DND-41 (cell line): ENCODE results near the gene ARHGAP27.
"Not testable (repeated sequence)": the region's sequence is repeated elsewhere in the genome, so short reads cannot be mapped to it uniquely, and the experiment has no call there.

ENCODE experiments used
- ATAC-seq: fragments of 200-7000 bp; cut with Tn5 transposase; 3 replicates; pipeline ENCODE4 v1.9.1; 2021; ENCODE audit warnings: low read depth; ENCODE audit not compliant: insufficient read depth
- DNase-seq: peaks from one replicate; pipeline ENCODE4 v3.0.0-alpha.2; 2020
- H2AFZ ChIP-seq: 2 replicates; pipeline ENCODE4 v1.6.0; 2012; ENCODE audit warnings: low read depth, low read length
- H3K27ac ChIP-seq: 2 replicates; pipeline ENCODE4 v1.5.1; 2012; ENCODE audit warnings: low read length, inconsistent platforms
- H3K27me3 ChIP-seq: fragments of 200-600 bp; sonication (generic); 2 replicates; pipeline ENCODE4 v1.6.0; 2012; ENCODE audit warnings: low read length, mild to moderate bottlenecking, inconsistent platforms; ENCODE audit not compliant: insufficient read depth, poor library complexity
- H3K36me3 ChIP-seq: 2 replicates; pipeline ENCODE4 v1.5.1; 2012; ENCODE audit warnings: low read length, inconsistent platforms; ENCODE audit not compliant: insufficient read depth
- H3K4me1 ChIP-seq: 2 replicates; pipeline ENCODE4 v1.5.1; 2012; ENCODE audit warnings: mild to moderate bottlenecking, low read length; ENCODE audit not compliant: insufficient read depth
- H3K4me2 ChIP-seq: 2 replicates; pipeline ENCODE4 v1.6.0; 2012; ENCODE audit warnings: mild to moderate bottlenecking, moderate library complexity, low read length, inconsistent platforms; ENCODE audit not compliant: insufficient read depth
- H3K4me3 ChIP-seq, 2 experiments: fragments of 200-600 bp in 1 of 2; shearing (Covaris generic) in 1 of 2; 2 replicates each; pipeline ENCODE4 v1.5.1; 2012 to 2016; ENCODE audit warnings: inconsistent platforms in 2 of 2, low read length in 2 of 2, mild to moderate bottlenecking in 2 of 2, low read depth in 1 of 2, moderate library complexity in 1 of 2
- H3K79me2 ChIP-seq: 2 replicates; pipeline ENCODE4 v1.6.0; 2012; ENCODE audit warnings: low read length, inconsistent platforms; ENCODE audit not compliant: insufficient read depth
- H3K9ac ChIP-seq: 2 replicates; pipeline ENCODE4 v1.6.0; 2012; ENCODE audit warnings: low read depth, mild to moderate bottlenecking, inconsistent platforms, low read length, moderate library complexity
- H3K9me3 ChIP-seq: 2 replicates; pipeline ENCODE4 v1.5.1; 2012; ENCODE audit warnings: low read length, moderate library complexity, mild to moderate bottlenecking, inconsistent platforms; ENCODE audit not compliant: insufficient read depth, severe bottlenecking
- H4K20me1 ChIP-seq: 2 replicates; pipeline ENCODE4 v1.6.0; 2012; ENCODE audit warnings: low read length; ENCODE audit not compliant: insufficient read depth
- CTCF ChIP-seq: IDR thresholded peaks from 2 replicates; pipeline ENCODE4 v1.5.1; 2012; ENCODE audit warnings: borderline replicate concordance, low read length, moderate library complexity, mild to moderate bottlenecking; ENCODE audit not compliant: poor library complexity, severe bottlenecking; ENCODE audit errors: extremely low read depth
- EZH2 ChIP-seq: IDR thresholded peaks from 3 replicates; pipeline ENCODE4 v1.6.1; 2012; ENCODE audit warnings: borderline replicate concordance, low read depth, mild to moderate bottlenecking, moderate library complexity, low read length, inconsistent platforms; ENCODE audit not compliant: severe bottlenecking

Gene ARHGAP27

GRCh38 chr17:45451131-45451530 lies 18.5 kb upstream of the ARHGAP27 start:
- no peaks in the 10 kb centered on the region for H3K4me1 ChIP-seq
- no peak overlapping the region for H2AFZ ChIP-seq
- ATAC-seq (no peak), DNase-seq (no peak)
- no peaks in the 10 kb centered on the region; the same call in 1 of the 2 replicates for H4K20me1 ChIP-seq
- H3K36me3 ChIP-seq: peaks cover 16% of the 10 kb centered on the region
- no peak overlapping the region for H3K4me2 ChIP-seq
- H3K27me3 ChIP-seq: no peaks in the 10 kb centered on the region
- H3K79me2 ChIP-seq: no peaks in the 10 kb centered on the region
- peak; percentile 26 for TF ChIP-seq CTCF
- TF ChIP-seq EZH2: no peak
- H3K4me3 ChIP-seq: no peak overlapping the region
- H3K27ac ChIP-seq: no peak overlapping the region
- no peaks in the 10 kb centered on the region for H3K9me3 ChIP-seq
- H3K9ac ChIP-seq: no peak overlapping the region

- H3K4me3 ChIP-seq, H3K27ac ChIP-seq, H3K4me2 ChIP-seq, H3K9me3 ChIP-seq, H2AFZ ChIP-seq, H3K27me3 ChIP-seq, H3K9ac ChIP-seq, DNase-seq, ATAC-seq, H3K79me2 ChIP-seq, H4K20me1 ChIP-seq, H3K4me1 ChIP-seq: not testable (repeated sequence)
- H3K36me3 ChIP-seq: peaks cover 19% of the 10 kb centered on the region
These were observed 17.1 kb upstream of the ARHGAP27 start for GRCh38 chr17:45449708-45450329.

- not testable (repeated sequence) for H3K79me2 ChIP-seq, H3K9me3 ChIP-seq, H3K4me3 ChIP-seq, H2AFZ ChIP-seq, DNase-seq, H3K27ac ChIP-seq, ATAC-seq, H4K20me1 ChIP-seq, H3K4me2 ChIP-seq, H3K4me1 ChIP-seq, H3K9ac ChIP-seq, H3K27me3 ChIP-seq
- H3K36me3 ChIP-seq: peaks cover 19% of the 10 kb centered on the region
These were observed 16.6 kb upstream of the ARHGAP27 start for GRCh38 chr17:45449260-45449659.

- not testable (repeated sequence) for H3K4me1 ChIP-seq, DNase-seq, H3K27ac ChIP-seq, H3K4me2 ChIP-seq, H2AFZ ChIP-seq, H3K4me3 ChIP-seq, H4K20me1 ChIP-seq, H3K9ac ChIP-seq, H3K27me3 ChIP-seq, ATAC-seq, H3K79me2 ChIP-seq, H3K9me3 ChIP-seq
- H3K36me3 ChIP-seq: peaks cover 16% of the 10 kb centered on the region
These were observed 15.8 kb upstream of the ARHGAP27 start for GRCh38 chr17:45448483-45448882.

DNA sequence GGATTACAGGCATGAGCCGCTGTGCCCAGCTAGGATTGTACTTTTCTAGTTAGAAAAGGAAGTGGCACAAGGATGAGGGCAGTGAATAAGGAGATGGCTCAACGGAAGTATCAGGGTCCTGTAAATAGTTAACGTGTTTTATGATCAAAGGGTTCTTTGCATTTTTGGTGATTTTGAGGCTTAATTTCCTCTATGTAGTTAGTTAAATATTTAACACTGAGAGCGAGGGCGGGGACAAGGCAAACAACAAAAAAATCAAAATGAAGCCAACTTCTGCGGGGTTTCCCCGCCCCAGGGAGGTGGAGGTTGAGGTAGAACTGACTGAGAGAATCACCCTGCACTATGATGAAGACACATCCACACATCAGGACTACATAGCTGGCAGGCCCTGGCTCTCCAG lies 15.4 kb upstream of the ARHGAP27 start:
- H3K9ac ChIP-seq, H3K27me3 ChIP-seq, H2AFZ ChIP-seq, ATAC-seq, DNase-seq, H3K4me3 ChIP-seq, H3K9me3 ChIP-seq, H4K20me1 ChIP-seq, H3K4me2 ChIP-seq, H3K4me1 ChIP-seq, H3K27ac ChIP-seq, H3K79me2 ChIP-seq: not testable (repeated sequence)
- peaks cover 16% of the 10 kb centered on the region for H3K36me3 ChIP-seq

DNA sequence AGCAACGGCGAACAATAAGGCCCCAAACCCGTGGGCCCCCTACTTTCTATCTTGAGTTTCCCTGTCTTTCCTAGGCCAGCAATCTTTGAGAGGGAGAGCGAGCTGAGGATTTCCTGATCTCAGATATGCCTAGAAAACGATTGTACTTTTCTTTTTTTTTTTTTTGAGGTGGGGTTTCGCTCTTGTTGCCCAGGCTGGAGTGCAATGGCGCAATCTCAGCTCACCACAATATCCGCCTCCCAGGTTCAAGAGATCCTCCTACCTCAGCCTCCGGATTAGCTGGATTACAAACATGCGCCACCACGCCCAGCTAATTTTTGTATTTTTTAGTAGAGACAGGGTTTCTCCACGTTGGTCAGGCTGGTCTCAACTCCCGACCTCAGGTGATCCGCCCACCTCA lies 15.0 kb upstream of the ARHGAP27 start:
- not testable (repeated sequence) for H3K9me3 ChIP-seq, ATAC-seq, H3K27me3 ChIP-seq, H3K9ac ChIP-seq, H3K4me2 ChIP-seq, H3K79me2 ChIP-seq, H4K20me1 ChIP-seq, H3K4me3 ChIP-seq, H2AFZ ChIP-seq, H3K4me1 ChIP-seq, H3K27ac ChIP-seq, DNase-seq
- H3K36me3 ChIP-seq: peaks cover 16% of the 10 kb centered on the region

GRCh38 chr17:45446872-45447625 lies 14.4 kb upstream of the ARHGAP27 start:
- DNase-seq, H3K9ac ChIP-seq, ATAC-seq, H3K27me3 ChIP-seq, H2AFZ ChIP-seq, H3K27ac ChIP-seq, H3K4me3 ChIP-seq, H3K9me3 ChIP-seq, H3K79me2 ChIP-seq, H4K20me1 ChIP-seq, H3K4me1 ChIP-seq, H3K4me2 ChIP-seq: not testable (repeated sequence)
- H3K36me3 ChIP-seq: peaks cover 16% of the 10 kb centered on the region
